Measurements from ENCODE around the gene IL17REL. TPM values are rescaled to one million over a fixed set of nuclear protein-coding genes. Genes with fewer than 3 reads are reported as not detected.

Gene IL17REL
- total RNA-seq, 6 donors from 2014 or later = 0.06 TPM; not detected in 5

- no peak overlapping the region for H3K4me3 ChIP-seq
- no peak for ATAC-seq (ENCODE audit: low FRiP score in 2 of 2)
- H3K27ac ChIP-seq = no peak overlapping the region
- H3K4me1 ChIP-seq = no peaks in the 10 kb centered on the region
- H3K36me3 ChIP-seq = no peaks in the 10 kb centered on the region
- peaks cover 0 to 5% (median 0%) of the 10 kb centered on the region in 4 donors for H3K9me3 ChIP-seq
- TF ChIP-seq POLR2A (IDR thresholded peaks at IDR 0.05) = no peak
- TF ChIP-seq CTCF (IDR thresholded peaks at IDR 0.05) = no peak
- TF ChIP-seq EP300 (IDR thresholded peaks at IDR 0.05) = no peak
- no peak for TF ChIP-seq POLR2AphosphoS5 (IDR thresholded peaks at IDR 0.05)
- H3K27me3 ChIP-seq = no peaks in the 10 kb centered on the region
- 84 to 96% methylated on average over 9 to 11 of the region's 12 CpGs for WGBS, 2 donors
- no peak for DNase-seq
These were observed 35.6 kb upstream of the IL17REL start for GRCh38 chr22:50048061-50048765.

- no peaks in the 10 kb centered on the region for H3K36me3 ChIP-seq
- 90 to 93% methylated on average over 3 to 16 of the region's 16 CpGs for WGBS, 2 donors
- TF ChIP-seq EP300 (IDR thresholded peaks at IDR 0.05) = no peak
- H3K27me3 ChIP-seq = no peaks in the 10 kb centered on the region
- DNase-seq (no peak), ATAC-seq (ENCODE audit: low FRiP score in 2 of 2) (peak; percentile 4 to 27)
- no peak overlapping the region for H3K27ac ChIP-seq
- no peak overlapping the region for H3K4me3 ChIP-seq
- H3K9me3 ChIP-seq = no peaks in the 10 kb centered on the region
- H3K4me1 ChIP-seq = no peaks in the 10 kb centered on the region
These were observed 34.8 kb upstream of the IL17REL start for GRCh38 chr22:50047346-50047745.

- DNase-seq (peak in 1 of 2 donors; percentile 65), ATAC-seq (ENCODE audit: low FRiP score in 2 of 2) (peak in 1 of 2 donors; percentile 23)
- Histone ChIP-seq H3K27ac (no peak overlapping the region), H3K4me1 (no peaks in the 10 kb centered on the region), H3K9me3 (no peaks in the 10 kb centered on the region), H3K36me3 (no peaks in the 10 kb centered on the region), H3K4me3 (no peak overlapping the region), H3K27me3 (no peaks in the 10 kb centered on the region)
- TF ChIP-seq POLR2AphosphoS5 (IDR thresholded peaks at IDR 0.05) (no peak), CTCF (IDR thresholded peaks at IDR 0.05) (no peak), POLR2A (IDR thresholded peaks at IDR 0.05) (no peak), EP300 (IDR thresholded peaks at IDR 0.05) (no peak)
- 89 to 90% methylated on average over 15 to 25 of the region's 27 CpGs for WGBS, 2 donors
These were observed 34.1 kb upstream of the IL17REL start for GRCh38 chr22:50046481-50047245.

- no peak for TF ChIP-seq CTCF (IDR thresholded peaks at IDR 0.05)
- TF ChIP-seq POLR2A (IDR thresholded peaks at IDR 0.05) = no peak
- no peak for TF ChIP-seq POLR2AphosphoS5 (IDR thresholded peaks at IDR 0.05)
- no peak for TF ChIP-seq EP300 (IDR thresholded peaks at IDR 0.05)
- H3K36me3 ChIP-seq = no peaks in the 10 kb centered on the region
- H3K4me3 ChIP-seq = no peak overlapping the region
- no peaks in the 10 kb centered on the region for H3K9me3 ChIP-seq
- no peak overlapping the region for H3K27ac ChIP-seq
- peak in 1 of 2 donors; percentile 4 for ATAC-seq (ENCODE audit: low FRiP score in 2 of 2)
- peak in 1 of 2 donors; percentile 71 for DNase-seq
- 84 to 91% methylated on average over 8 to 18 of the region's 19 CpGs for WGBS, 2 donors
- H3K27me3 ChIP-seq = no peaks in the 10 kb centered on the region
- H3K4me1 ChIP-seq = no peaks in the 10 kb centered on the region
These were observed 33.5 kb upstream of the IL17REL start for GRCh38 chr22:50046019-50046415.

GRCh38 chr22:50045211-50046018 is 32.9 kb upstream of the IL17REL start:
- DNase-seq = peak in 1 of 2 donors; percentile 71
- no peak overlapping the region for H3K27ac ChIP-seq
- ATAC-seq (ENCODE audit: low FRiP score in 2 of 2) = peak; percentile 7 to 9
- no peak for TF ChIP-seq POLR2AphosphoS5 (IDR thresholded peaks at IDR 0.05)
- TF ChIP-seq POLR2A (IDR thresholded peaks at IDR 0.05) = no peak
- TF ChIP-seq EP300 (IDR thresholded peaks at IDR 0.05) = no peak
- WGBS, 2 donors = 77 to 82% methylated on average over 25 to 30 of the region's 35 CpGs
- H3K4me1 ChIP-seq = no peaks in the 10 kb centered on the region
- no peaks in the 10 kb centered on the region for H3K27me3 ChIP-seq
- no peaks in the 10 kb centered on the region for H3K9me3 ChIP-seq
- H3K36me3 ChIP-seq = no peaks in the 10 kb centered on the region
- H3K4me3 ChIP-seq = no peak overlapping the region
